ENCODE data around the gene MNX1.

Gene MNX1

GRCh38 chr7:156984174-156984891, 26.1 kb downstream of the MNX1 start:
- H3K27ac ChIP-seq (ENCODE audit: low read depth, low read length): no peak overlapping the region

GRCh38 chr7:156979711-156980110, 30.8 kb downstream of the MNX1 start:
- H3K4me1 ChIP-seq (ENCODE audit: control insufficient read depth, low read length): no peaks in the 10 kb centered on the region
- H4K20me1 ChIP-seq (ENCODE audit: control insufficient read depth, insufficient read depth, low read depth, low read length): no peaks in the 10 kb centered on the region
- H3K9me2 ChIP-seq (replicated peaks; ENCODE audit: control insufficient read depth, low read length): no peaks in the 10 kb centered on the region
- no peaks in the 10 kb centered on the region for H3F3A ChIP-seq (ENCODE audit: control insufficient read depth, insufficient read depth)
- H3K4me2 ChIP-seq (ENCODE audit: low read length): no peak overlapping the region
- H3K79me2 ChIP-seq (ENCODE audit: control insufficient read depth, low read length): no peaks in the 10 kb centered on the region
- no peak for TF ChIP-seq CTCF (IDR thresholded peaks at IDR 0.05; ENCODE audit: low read depth, low read length, poor library complexity, severe bottlenecking)
- no peak for TF ChIP-seq EZH2phosphoT487 (IDR thresholded peaks at IDR 0.05; ENCODE audit: borderline replicate concordance, low read length)
- no peak overlapping the region for H3K27ac ChIP-seq (ENCODE audit: low read depth, low read length)
- no peaks in the 10 kb centered on the region for H3K9me3 ChIP-seq (ENCODE audit: control insufficient read depth, insufficient read depth, low read length)
- no peaks in the 10 kb centered on the region for H3K27me3 ChIP-seq (ENCODE audit: control insufficient read depth, low read length)
- H3K4me3 ChIP-seq (ENCODE audit: low read length): no peak overlapping the region
- H3K36me3 ChIP-seq (ENCODE audit: control insufficient read depth, low read length): no peaks in the 10 kb centered on the region

More at GRCh38 chr7:156984174-156984891, 26.1 kb downstream of the MNX1 start:
- H3F3A ChIP-seq (ENCODE audit: control insufficient read depth, insufficient read depth): no peaks in the 10 kb centered on the region
- no peaks in the 10 kb centered on the region for H3K9me3 ChIP-seq (ENCODE audit: control insufficient read depth, insufficient read depth, low read length)
- no peaks in the 10 kb centered on the region for H3K36me3 ChIP-seq (ENCODE audit: control insufficient read depth, low read length)
- no peaks in the 10 kb centered on the region for H3K4me1 ChIP-seq (ENCODE audit: control insufficient read depth, low read length)
- H3K4me3 ChIP-seq (ENCODE audit: low read length): no peak overlapping the region
- no peaks in the 10 kb centered on the region for H3K79me2 ChIP-seq (ENCODE audit: control insufficient read depth, low read length)
- H3K27me3 ChIP-seq (ENCODE audit: control insufficient read depth, low read length): no peaks in the 10 kb centered on the region
- no peaks in the 10 kb centered on the region for H4K20me1 ChIP-seq (ENCODE audit: control insufficient read depth, insufficient read depth, low read depth, low read length)
- H3K4me2 ChIP-seq (ENCODE audit: low read length): no peak overlapping the region
- TF ChIP-seq CTCF (IDR thresholded peaks at IDR 0.05; ENCODE audit: low read depth, low read length, poor library complexity, severe bottlenecking): no peak
- TF ChIP-seq EZH2phosphoT487 (IDR thresholded peaks at IDR 0.05; ENCODE audit: borderline replicate concordance, low read length): no peak
- H3K9me2 ChIP-seq (replicated peaks; ENCODE audit: control insufficient read depth, low read length): no peaks in the 10 kb centered on the region

- no peaks in the 10 kb centered on the region for H3K36me3 ChIP-seq (ENCODE audit: control insufficient read depth, low read length)
- H4K20me1 ChIP-seq (ENCODE audit: control insufficient read depth, insufficient read depth, low read depth, low read length): no peaks in the 10 kb centered on the region
- no peak for TF ChIP-seq CTCF (IDR thresholded peaks at IDR 0.05; ENCODE audit: low read depth, low read length, poor library complexity, severe bottlenecking)
- no peak for TF ChIP-seq EZH2phosphoT487 (IDR thresholded peaks at IDR 0.05; ENCODE audit: borderline replicate concordance, low read length)
- no peaks in the 10 kb centered on the region for H3K27me3 ChIP-seq (ENCODE audit: control insufficient read depth, low read length)
- H3K4me2 ChIP-seq (ENCODE audit: low read length): no peak overlapping the region
- no peak overlapping the region for H3K27ac ChIP-seq (ENCODE audit: low read depth, low read length)
- no peaks in the 10 kb centered on the region for H3K4me1 ChIP-seq (ENCODE audit: control insufficient read depth, low read length)
- no peaks in the 10 kb centered on the region for H3K9me3 ChIP-seq (ENCODE audit: control insufficient read depth, insufficient read depth, low read length)
- no peaks in the 10 kb centered on the region for H3F3A ChIP-seq (ENCODE audit: control insufficient read depth, insufficient read depth)
- no peaks in the 10 kb centered on the region for H3K79me2 ChIP-seq (ENCODE audit: control insufficient read depth, low read length)
- H3K9me2 ChIP-seq (replicated peaks; ENCODE audit: control insufficient read depth, low read length): no peaks in the 10 kb centered on the region
- H3K4me3 ChIP-seq (ENCODE audit: low read length): no peak overlapping the region
Observed at GRCh38 chr7:156979007-156979606, 31.4 kb downstream of the MNX1 start.
